NCI-H69 (cell line): Measurements from ENCODE around the gene FNDC3B.
A peak's percentile ranks its signal among the peaks of the same experiment; 100 is the strongest.

ENCODE experiments used
- DNase-seq: peaks from one replicate; lab custom pipeline; 2025; lab: John Stamatoyannopoulos, UW

FNDC3B gene

GRCh38 chr3:172260381-172260780, 221.0 kb downstream of the FNDC3B start:
- DNase-seq = no peak

GRCh38 chr3:172261054-172261453, 221.7 kb downstream of the FNDC3B start:
- no peak for DNase-seq

- no peak for DNase-seq
Measured at GRCh38 chr3:172262991-172263608, 223.7 kb downstream of the FNDC3B start.

- DNase-seq = no peak
Measured at GRCh38 chr3:172263781-172264486, 224.6 kb downstream of the FNDC3B start.

DNA sequence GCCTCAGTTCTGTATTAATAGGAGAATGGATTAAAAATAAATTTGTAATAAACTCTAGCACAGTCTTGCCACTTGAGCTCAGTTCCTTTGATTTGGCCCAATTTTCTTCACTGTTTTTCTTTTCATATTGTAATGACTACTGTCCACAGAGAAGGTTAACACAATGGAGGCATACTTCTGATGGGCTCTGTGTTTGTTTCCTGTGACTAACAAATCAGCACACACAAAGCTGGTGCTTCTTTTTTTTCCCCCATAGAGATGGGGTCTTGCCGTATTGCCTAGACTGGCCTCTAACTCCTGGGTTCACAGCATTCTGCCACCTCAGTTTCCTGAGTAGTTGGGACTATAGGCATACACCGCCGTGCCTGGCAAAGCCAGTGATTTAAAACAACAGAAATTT, 226.7 kb downstream of the FNDC3B start:
- DNase-seq = no peak

DNA sequence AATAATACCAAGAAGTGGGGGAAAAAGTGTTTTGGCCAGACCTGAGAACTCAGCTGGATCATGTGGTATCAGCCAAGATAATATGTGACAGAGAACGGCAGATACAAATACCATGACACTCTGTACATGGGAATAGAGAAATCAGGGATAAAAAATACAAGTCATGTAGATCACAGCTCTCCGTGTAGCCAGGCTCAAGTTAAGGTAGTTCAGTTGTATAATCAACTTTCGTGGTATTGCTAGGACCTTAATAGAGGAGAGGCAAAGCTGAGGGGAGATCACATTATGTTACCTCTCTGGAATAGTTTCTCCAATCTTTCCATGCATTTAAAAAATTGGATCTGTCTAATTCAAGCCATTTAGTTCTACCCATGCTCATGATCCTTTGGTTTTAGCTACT, 229.0 kb downstream of the FNDC3B start:
- DNase-seq = no peak

DNA sequence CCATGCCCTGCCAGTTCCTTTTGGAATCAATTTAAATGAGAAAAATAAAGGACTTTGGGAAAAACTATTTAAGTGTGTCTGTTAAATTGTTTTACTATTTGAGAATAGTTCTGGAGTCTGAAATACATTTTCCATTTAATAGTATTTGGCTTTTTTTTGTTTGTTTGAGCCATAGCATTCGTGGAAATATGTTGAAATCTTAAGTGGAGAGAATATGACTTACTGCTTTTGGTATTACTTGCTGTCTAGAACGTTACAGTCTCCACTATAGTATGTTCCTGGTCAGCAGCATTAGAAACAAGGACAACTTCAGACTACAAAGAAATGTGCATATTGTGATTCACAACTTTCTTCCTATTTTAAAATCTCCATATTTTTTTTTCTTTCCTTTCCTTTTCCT, 229.5 kb downstream of the FNDC3B start:
- DNase-seq = no peak

GRCh38 chr3:172270557-172271166, 231.3 kb downstream of the FNDC3B start:
- no peak for DNase-seq

DNA sequence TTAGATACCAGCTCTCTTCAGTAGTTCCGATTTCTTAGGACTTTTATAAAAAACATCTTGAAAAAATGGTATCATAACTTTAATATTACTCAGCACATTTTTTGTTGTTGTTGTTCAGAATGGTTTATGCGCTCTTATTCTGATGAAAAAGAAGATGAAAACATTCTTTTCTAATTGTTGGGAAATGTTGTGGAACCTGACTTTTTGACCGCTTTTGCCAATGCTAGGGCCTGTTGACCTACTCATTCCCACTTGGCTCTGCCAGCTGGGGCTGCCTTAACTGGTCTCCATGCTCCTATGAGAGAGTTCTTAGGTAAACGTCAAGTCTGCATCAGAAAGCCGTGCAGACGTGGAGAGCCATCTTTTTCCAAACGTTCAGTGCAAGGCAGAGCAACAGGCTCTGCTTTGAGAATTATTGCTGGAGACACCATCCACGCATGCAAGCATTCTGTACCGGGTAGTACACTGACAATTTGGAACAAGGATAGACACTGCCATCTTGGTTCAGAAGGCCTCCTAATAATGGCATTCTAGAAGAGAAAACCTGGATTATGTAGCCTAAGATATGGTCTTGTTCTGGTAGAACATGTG, 232.1 kb downstream of the FNDC3B start:
- DNase-seq = no peak

- no peak for DNase-seq
Measured at GRCh38 chr3:172272698-172273097, 233.3 kb downstream of the FNDC3B start.

- DNase-seq = no peak
Measured at GRCh38 chr3:172273378-172273777, 234.0 kb downstream of the FNDC3B start.

- no peak for DNase-seq
Measured at GRCh38 chr3:172274906-172275305, 235.5 kb downstream of the FNDC3B start.

DNA sequence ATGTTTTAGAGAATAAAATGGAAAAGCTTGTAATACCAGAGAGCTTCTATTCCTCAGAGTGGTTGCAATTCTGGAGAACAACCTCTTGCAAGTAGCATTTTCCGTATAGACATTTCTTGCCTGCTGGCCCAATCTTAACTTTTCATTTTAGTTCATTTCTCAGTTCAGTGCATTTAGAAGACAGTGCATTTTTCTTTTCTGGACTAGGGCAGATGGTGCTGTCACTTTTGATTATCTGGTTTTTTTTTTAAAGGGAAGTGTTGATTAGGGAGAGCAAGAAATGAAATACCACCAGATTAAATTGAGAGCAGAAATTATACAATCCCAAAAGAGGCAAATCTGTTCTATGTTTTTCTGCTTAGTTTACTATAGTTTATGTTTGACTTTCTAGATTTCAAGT, 236.2 kb downstream of the FNDC3B start:
- no peak for DNase-seq

GRCh38 chr3:172276103-172276502, 236.7 kb downstream of the FNDC3B start:
- no peak for DNase-seq

- DNase-seq = no peak
Measured at GRCh38 chr3:172277151-172277652, 237.8 kb downstream of the FNDC3B start.

- peak; percentile 50 for DNase-seq
Measured at GRCh38 chr3:172279191-172279640, 239.8 kb downstream of the FNDC3B start.

- DNase-seq = no peak
Measured at GRCh38 chr3:172279974-172280373, 240.6 kb downstream of the FNDC3B start.

- DNase-seq = no peak
Measured at GRCh38 chr3:172280406-172281051, 241.2 kb downstream of the FNDC3B start.

- DNase-seq = no peak
Measured at GRCh38 chr3:172281884-172282283, 242.5 kb downstream of the FNDC3B start.

DNA sequence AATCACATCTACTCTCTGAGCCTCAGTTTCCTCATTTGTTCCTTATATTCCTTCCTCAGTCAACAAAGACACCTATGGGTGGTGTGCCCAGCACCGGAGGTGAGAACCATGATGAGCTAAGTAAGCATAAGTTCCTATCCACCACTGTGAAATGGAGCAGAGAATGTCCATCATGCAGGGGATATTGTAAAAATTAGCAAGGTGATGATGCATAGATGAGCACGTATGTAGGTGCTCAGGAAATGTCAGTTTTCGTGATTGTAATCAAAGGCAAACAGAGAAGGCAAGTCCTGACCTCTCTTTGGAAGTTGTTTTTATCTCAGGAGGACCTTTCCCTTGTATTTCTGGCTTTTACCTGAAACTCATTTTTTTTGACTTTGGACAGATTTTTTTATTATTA, 243.5 kb downstream of the FNDC3B start:
- DNase-seq = no peak

GRCh38 chr3:172283841-172284357, 244.5 kb downstream of the FNDC3B start:
- no peak for DNase-seq

DNA sequence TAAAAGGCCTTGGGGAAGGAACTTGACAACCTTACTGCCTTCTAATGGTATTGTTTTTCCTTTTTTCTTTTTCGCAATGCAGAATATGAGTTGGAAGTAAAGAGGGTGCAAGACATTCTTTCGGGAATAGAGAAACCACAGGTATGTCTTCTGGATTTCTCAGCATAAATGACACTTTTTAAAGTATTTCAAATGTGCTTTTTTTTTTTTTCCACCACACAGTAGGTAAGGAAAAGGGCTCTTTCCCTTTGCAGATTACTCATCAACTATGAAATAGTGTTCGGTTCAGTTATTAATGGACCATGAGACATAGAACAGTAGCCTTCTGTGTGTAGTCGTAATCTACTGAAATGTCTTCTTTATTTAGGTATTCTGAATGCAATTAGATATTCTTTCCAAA, 246.5 kb downstream of the FNDC3B start:
- DNase-seq = no peak
